Keratinocyte (primary cell): ENCODE measurements around the gene SLC39A10. TPM values are rescaled to one million over a fixed set of nuclear protein-coding genes. Genes with fewer than 3 reads are reported as not detected.

Source experiments
- DNase-seq: peaks from one replicate; pipeline ENCODE4 v3.0.0-alpha.2; 2011; ENCODE audit warnings: low read depth, missing footprints, low spot score
- FAIRE-seq: peaks from 2 replicates; lab custom pipeline; 2011; peaks lifted over from hg19 to GRCh38; lab: Jason Lieb, UNC
- H2AFZ ChIP-seq: 2 replicates; pipeline ENCODE4 v1.6.0; 2012; ENCODE audit warnings: low read length, control low read depth, inconsistent platforms; ENCODE audit not compliant: control insufficient read depth
- H3K27ac ChIP-seq: 2 replicates; pipeline ENCODE4 v1.5.1; 2011; ENCODE audit warnings: low read length; ENCODE audit not compliant: control insufficient read depth, insufficient read depth
- H3K27me3 ChIP-seq: 3 replicates; pipeline ENCODE4 v1.6.0; 2011; ENCODE audit warnings: low read length; ENCODE audit not compliant: control insufficient read depth, insufficient read depth; ENCODE audit errors: extremely low read depth
- H3K36me3 ChIP-seq, 2 experiments: 2 replicates in 1 of 2; 3 replicates in 1 of 2; pipeline ENCODE4 v1.5.1; 2011; ENCODE audit warnings: low read length in 2 of 2, mild to moderate bottlenecking in 1 of 2; ENCODE audit not compliant: control insufficient read depth in 2 of 2, insufficient read depth in 2 of 2; ENCODE audit errors: extremely low read depth in 1 of 2
- H3K4me1 ChIP-seq: 3 replicates; pipeline ENCODE4 v1.5.1; 2011; ENCODE audit warnings: low read length; ENCODE audit not compliant: control insufficient read depth, insufficient read depth; ENCODE audit errors: extremely low read depth
- H3K4me2 ChIP-seq: 3 replicates; pipeline ENCODE4 v1.6.0; 2011; ENCODE audit warnings: low read depth, low read length; ENCODE audit not compliant: control insufficient read depth, insufficient read depth; ENCODE audit errors: extremely low read depth
- H3K4me3 ChIP-seq, 3 experiments: fragments of 200-600 bp in 1 of 3; sonication (generic) in 1 of 3; 2 replicates in 2 of 3; 3 replicates in 1 of 3; pipeline ENCODE4 v1.5.1; 2011 to 2016; ENCODE audit warnings: low read length in 3 of 3, mild to moderate bottlenecking in 3 of 3, control low read depth in 2 of 3, inconsistent platforms in 1 of 3, low read depth in 1 of 3, mixed read lengths in 1 of 3, mixed run types in 1 of 3, moderate library complexity in 1 of 3; ENCODE audit not compliant: control insufficient read depth in 2 of 3, insufficient read depth in 2 of 3; ENCODE audit errors: extremely low read depth in 1 of 3
- H3K79me2 ChIP-seq: 2 replicates; pipeline ENCODE4 v1.6.0; 2012; ENCODE audit warnings: low read length; ENCODE audit not compliant: control insufficient read depth, insufficient read depth
- H3K9ac ChIP-seq: 3 replicates; pipeline ENCODE4 v1.6.0; 2011; ENCODE audit warnings: low read length; ENCODE audit not compliant: control insufficient read depth, insufficient read depth; ENCODE audit errors: extremely low read depth
- H3K9me1 ChIP-seq: 3 replicates; pipeline ENCODE4 v1.6.0; 2011; ENCODE audit warnings: low read length; ENCODE audit not compliant: control insufficient read depth, insufficient read depth; ENCODE audit errors: extremely low read depth
- H3K9me3 ChIP-seq: 2 replicates; pipeline ENCODE4 v1.5.1; 2012; ENCODE audit warnings: low read depth, low read length; ENCODE audit not compliant: control insufficient read depth
- H4K20me1 ChIP-seq: 3 replicates; pipeline ENCODE4 v1.6.0; 2011; ENCODE audit warnings: low read length; ENCODE audit not compliant: control insufficient read depth, insufficient read depth; ENCODE audit errors: extremely low read depth
- CTCF ChIP-seq, 3 experiments: IDR thresholded peaks in 1 of 3; conservative IDR thresholded peaks in 1 of 3; optimal IDR thresholded peaks in 1 of 3; 2 replicates in 2 of 3; 3 replicates in 1 of 3; pipeline versions ENCODE3 to v1.5.1; 2011; ENCODE audit warnings: low read length in 3 of 3, mild to moderate bottlenecking in 3 of 3, moderate library complexity in 2 of 3, control low read depth in 1 of 3, inconsistent platforms in 1 of 3; ENCODE audit not compliant: insufficient read depth in 2 of 3; ENCODE audit errors: extremely low read depth in 1 of 3
- EZH2 ChIP-seq: IDR thresholded peaks from one replicate; pipeline ENCODE4 v1.6.1; 2012; ENCODE audit warnings: inconsistent platforms, mild to moderate bottlenecking, low read length, moderate library complexity
- dilution Hi-C: fragments of 300-500 bp; cut with MboI; formaldehyde crosslinking; loops from one replicate; pipeline ENCODE4 v1.7.0; 2020; ENCODE audit warnings: low sequenced_read_pairs; ENCODE audit not compliant: extremely low pct_ligation_motif_present
- polyA plus RNA-seq, 5 experiments: library from polyadenylated mRNA; depleted of rRNA in 3 of 5; stranded (reverse) in 3 of 5; stranded (forward) in 1 of 5; unstranded in 1 of 5; fragments of >200 nt; gene quantifications; 1 replicate in 1 of 5; 2 replicates in 3 of 5; 3 replicates in 1 of 5; pipeline versions ENCODE4 v1.2.1 to v1.2.3, GENCODE V29; 2011 to 2012; ENCODE audit warnings: missing spikeins in 2 of 5, low read depth in 1 of 5, low replicate concordance in 1 of 5

The SLC39A10 gene
- polyA plus RNA-seq, 1 donor (not counting 4 experiments of a cell fraction or from before 2014, with no cell fraction given): 19.4 TPM

- Histone ChIP-seq H3K79me2 (no peaks in the 10 kb centered on the region), H3K9ac (no peak overlapping the region), H2AFZ (no peak overlapping the region), H3K9me3 (no peaks in the 10 kb centered on the region), H3K27ac (no peak overlapping the region), H3K4me3 (no peak overlapping the region), H3K27me3 (no peaks in the 10 kb centered on the region), H3K9me1 (no peaks in the 10 kb centered on the region), H4K20me1 (no peaks in the 10 kb centered on the region), H3K36me3 (peaks cover 0 to 6% of the 10 kb centered on the region in 2 experiments), H3K4me2 (no peak overlapping the region), H3K4me1 (peaks cover 2% of the 10 kb centered on the region)
- TF ChIP-seq EZH2: no peak
- no peak for TF ChIP-seq CTCF (optimal IDR thresholded peaks at IDR 0.05 in 1 of 3, IDR thresholded peaks at IDR 0.05 in 1 of 3, conservative IDR thresholded peaks at IDR 0.05 in 1 of 3; ENCODE audit: extremely low read depth in 1 of 3, insufficient read depth in 2 of 3, low read length in 3 of 3)
- DNase-seq (no peak), FAIRE-seq (no peak)
- dilution Hi-C loops: no loop called here
Observed at GRCh38 chr2:195677884-195678283, 20.9 kb downstream of the SLC39A10 start.

GRCh38 chr2:195682077-195682476 is 25.1 kb downstream of the SLC39A10 start:
- H3K4me2 ChIP-seq: no peak overlapping the region
- FAIRE-seq (no peak), DNase-seq (no peak)
- H3K79me2 ChIP-seq: no peaks in the 10 kb centered on the region
- TF ChIP-seq EZH2: no peak
- TF ChIP-seq CTCF (optimal IDR thresholded peaks at IDR 0.05 in 1 of 3, IDR thresholded peaks at IDR 0.05 in 1 of 3, conservative IDR thresholded peaks at IDR 0.05 in 1 of 3; ENCODE audit: extremely low read depth in 1 of 3, insufficient read depth in 2 of 3, low read length in 3 of 3): no peak
- peaks cover 5% of the 10 kb centered on the region for H3K4me1 ChIP-seq
- dilution Hi-C loops: no loop called here
- no peak overlapping the region for H3K9ac ChIP-seq
- no peaks in the 10 kb centered on the region for H3K9me1 ChIP-seq
- H3K36me3 ChIP-seq: peaks cover 0 to 6% of the 10 kb centered on the region in 2 experiments
- H3K27me3 ChIP-seq: no peaks in the 10 kb centered on the region
- no peak overlapping the region for H3K4me3 ChIP-seq
- no peak overlapping the region for H3K27ac ChIP-seq
- H3K9me3 ChIP-seq: no peaks in the 10 kb centered on the region
- H2AFZ ChIP-seq: no peak overlapping the region
- H4K20me1 ChIP-seq: no peaks in the 10 kb centered on the region
